ENCODE data around the gene SERGEF.

The SERGEF gene

DNA sequence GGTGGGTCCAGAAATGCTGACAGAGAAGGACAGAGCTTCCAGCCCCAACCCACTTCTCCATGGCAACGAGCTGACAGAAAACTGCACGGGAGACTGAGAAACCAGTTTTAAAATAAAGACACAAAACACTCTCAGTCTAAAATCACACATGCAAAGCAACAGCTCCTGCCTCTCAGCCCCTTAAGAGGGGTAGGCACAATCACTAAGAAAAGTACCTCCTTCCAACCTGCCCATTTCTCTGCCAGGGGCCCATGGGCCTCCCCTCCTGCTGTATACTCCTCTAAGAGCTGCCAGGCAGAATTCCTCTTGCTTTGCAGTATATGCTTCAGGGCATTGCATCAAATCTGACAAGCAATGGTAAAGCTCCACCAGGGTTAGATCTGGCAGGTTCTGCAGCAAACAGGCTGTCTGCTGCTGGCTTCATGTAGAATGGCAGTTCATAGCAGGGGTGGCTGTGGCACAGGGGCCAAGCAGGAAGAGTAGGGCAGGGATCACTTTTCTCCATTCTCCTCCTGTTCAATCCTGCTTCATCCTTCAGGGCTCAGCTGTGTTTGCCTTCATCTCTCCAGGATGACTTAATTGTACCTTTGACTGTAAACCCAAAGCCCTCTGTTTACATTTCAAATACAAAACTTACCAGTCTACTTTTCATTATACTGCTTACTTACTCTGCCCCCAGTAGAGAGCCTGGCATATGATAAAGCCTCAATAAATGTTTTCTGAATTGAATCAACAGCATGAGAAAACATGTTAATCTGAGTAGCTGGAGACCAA lies 200.6 kb downstream of the SERGEF start:
- DNase-seq (ENCODE audit: low spot score): no peak

DNA sequence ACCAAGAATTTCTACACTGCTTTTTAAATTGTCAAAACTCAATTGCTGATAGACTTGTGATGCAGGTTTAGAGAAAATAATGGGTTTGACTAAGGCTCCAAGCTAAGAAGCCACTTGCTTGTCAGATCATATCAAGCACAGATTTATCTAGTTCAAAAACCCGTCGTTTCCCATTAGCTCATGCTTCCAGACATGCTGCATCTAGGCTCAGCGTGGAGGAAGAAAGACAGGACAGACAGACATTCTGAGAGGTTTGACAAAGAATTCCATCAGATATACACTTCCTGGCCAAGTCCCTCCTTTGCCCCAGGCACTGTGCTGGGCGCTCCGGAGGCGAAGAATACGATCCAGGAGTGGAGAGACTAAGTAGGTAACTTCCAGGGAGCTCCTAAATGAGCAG lies 201.5 kb downstream of the SERGEF start:
- DNase-seq (ENCODE audit: low spot score): no peak

DNA sequence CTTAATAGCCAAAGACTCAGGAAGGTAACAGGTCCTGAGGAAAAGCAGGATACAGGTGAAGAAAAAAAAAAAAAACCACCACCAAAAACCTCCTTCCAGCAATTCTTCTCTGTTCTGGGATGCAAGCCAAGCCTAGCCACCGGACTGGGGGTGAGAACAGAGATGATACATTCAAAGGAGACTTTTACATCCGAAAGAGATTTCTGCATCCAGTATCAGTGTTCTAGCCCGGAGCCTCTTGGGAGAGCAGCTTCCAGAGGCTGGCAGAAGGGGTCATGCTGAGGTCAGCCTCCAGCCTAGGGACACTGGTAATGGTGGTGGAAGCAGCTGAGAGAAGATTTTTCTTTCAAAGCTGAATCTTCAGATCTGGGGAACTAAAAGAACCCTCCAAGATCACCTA lies 202.1 kb downstream of the SERGEF start:
- peak; percentile 91 for DNase-seq (ENCODE audit: low spot score)

DNA sequence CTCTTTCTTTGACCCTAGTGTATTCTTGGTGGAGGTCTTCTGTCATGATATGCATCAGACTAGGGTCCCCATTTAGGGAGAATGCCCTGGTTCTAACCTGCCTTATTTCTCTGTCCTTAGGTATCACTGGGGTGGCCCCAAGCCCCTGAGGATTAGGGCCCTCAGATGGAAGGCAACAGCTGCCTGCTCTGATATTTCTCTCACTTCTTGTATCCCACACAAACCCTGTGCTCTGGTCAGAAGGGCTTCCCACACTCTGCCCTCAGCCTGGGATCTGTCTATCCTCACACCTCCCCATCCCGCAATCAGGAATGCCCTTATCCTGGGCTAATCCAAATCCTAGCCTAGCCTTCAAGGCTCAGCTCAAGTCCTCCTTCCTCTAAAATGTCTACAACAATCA lies 202.8 kb downstream of the SERGEF start:
- DNase-seq (ENCODE audit: low spot score): no peak

DNA sequence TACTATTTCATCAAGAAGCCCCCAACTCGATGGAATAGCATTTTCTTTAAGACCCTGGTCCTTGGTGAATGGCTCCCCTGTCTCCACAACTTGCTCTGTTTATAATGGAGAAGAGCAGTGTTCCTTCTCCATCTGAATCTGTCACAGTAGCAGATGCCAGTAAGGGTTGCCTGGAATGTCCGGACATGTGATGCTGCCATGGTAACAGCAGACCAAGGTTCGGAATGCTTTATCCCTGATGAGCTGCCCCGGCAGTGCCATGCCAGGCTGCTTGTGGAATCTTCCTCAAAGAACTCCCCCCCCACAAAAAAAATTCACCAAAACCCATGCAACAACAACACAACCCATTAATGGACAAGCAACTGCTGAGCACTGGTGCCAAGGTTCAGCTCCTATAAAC lies 205.8 kb downstream of the SERGEF start:
- no peak for DNase-seq (ENCODE audit: low spot score)

DNA sequence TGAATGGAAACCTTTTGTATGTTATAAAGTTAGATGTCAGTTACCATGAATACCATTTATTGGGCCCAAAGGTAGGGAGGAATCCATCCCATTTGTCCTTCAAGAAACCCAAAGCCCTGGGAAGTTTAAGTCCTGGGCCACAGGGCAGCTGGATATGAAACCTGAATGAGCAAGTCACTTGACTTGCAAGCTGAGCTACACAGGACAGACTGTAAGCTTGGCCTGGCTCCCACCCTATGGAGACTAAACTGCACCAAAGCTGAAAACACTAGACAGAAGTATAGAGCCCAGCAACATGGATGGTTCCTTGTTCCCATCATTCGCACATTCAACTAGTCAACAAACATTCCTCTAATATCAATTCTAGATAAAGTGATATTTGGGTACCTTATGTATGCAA lies 207.0 kb downstream of the SERGEF start:
- no peak for DNase-seq (ENCODE audit: low spot score)

DNA sequence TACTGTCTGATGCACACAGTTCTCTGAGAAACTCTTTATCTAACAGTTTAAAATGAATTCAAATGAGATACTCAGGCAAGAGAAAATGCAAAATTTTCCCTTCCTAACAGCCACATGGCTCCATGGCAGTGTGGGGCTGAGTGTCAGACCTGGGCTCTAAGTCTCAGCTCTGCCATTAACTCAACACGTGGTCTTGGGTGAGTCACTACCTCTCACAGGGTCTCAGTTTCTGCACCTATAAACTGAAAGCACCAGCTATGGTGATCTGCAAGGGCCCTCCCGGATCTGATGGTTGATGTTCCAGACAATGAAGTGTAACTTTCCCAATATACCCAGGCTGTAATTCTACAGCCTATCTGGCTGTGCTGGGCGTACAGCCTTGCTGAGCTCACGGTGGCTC lies 207.8 kb downstream of the SERGEF start:
- no peak for DNase-seq (ENCODE audit: low spot score)

DNA sequence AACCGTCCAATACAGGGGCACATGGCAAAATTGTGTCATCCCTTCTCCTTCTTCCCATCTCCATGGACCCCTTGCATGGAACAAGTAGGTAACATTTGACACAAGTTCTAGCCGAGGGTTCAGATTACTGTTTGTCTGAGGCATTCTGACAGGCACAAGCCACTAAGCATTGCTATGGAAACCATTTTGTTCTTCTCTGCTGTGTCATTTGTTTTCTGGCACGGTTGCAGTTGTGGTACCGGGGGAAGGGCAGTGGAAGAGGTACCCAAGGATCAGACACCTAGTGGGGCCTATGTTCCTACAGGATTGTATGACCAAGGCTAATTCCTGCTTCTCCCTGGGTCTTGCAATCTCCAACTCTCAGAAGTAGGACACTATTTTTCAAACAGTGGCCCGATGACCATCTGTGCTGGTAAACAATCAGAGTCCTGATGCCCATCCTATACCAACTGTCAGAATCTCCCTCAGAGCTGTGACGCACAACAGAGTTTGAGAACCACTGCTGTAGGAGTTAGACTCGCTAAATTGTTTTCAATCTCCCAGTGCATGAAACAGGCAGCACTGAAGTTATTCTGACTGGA lies 209.0 kb downstream of the SERGEF start:
- no peak for DNase-seq (ENCODE audit: low spot score)

DNA sequence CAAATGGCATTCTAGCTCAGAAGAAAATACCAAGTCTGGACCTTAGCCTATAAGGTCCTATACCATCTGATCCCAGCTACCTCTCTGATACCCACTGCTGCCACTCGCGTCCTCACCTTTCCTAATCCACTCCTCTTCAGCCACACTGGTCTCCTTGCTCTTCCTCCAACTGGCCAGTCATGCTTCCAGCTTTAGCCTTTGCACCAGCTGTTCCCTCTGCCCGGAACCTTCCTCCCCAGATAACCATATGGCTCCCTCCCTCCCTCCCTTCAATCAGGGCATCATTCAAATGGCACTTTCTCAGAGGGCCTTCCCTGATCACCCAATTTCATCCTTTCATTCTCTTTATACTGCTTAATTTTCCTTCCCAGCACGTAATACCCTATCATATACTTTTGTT lies 210.4 kb downstream of the SERGEF start:
- no peak for DNase-seq (ENCODE audit: low spot score)

DNA sequence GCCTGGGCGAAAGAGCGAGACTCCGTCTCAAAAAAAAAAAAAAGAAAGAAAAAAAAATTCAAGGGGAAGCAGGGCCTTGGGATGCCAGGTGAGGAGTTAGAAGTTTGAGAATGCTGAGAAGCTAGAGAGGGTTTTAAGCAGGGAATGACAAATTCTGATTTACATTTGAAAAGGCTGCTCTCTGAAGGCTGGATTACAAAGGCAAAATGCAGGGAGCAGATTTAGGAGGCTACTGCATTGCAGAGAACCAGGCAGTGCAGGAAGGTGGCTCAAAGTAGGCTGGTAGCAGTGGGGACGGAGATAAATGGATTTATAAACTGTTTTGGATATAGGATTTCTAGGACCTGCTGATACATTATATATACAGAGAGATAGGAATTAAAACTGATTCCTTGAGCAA lies 211.7 kb downstream of the SERGEF start:
- no peak for DNase-seq (ENCODE audit: low spot score)

DNA sequence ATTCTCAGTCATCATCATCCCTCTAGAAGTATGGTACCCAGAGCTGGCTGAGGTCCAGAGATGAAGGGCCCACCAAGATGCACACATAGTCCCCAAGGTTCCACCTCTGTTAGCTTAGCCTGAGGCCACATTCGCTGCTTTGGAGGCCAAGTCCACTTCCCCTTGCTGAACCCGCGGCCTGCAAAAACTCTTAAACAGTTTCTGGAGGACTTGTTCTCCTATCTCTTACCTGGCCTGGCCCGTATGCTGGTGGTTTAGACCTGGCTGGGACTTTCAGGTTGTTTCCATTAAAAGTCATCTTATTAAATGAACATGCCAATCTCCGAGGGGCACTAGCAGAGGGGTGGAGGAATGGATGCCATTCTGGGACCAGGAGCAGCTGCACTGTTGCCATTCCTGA lies 213.7 kb downstream of the SERGEF start:
- no peak for DNase-seq (ENCODE audit: low spot score)

DNA sequence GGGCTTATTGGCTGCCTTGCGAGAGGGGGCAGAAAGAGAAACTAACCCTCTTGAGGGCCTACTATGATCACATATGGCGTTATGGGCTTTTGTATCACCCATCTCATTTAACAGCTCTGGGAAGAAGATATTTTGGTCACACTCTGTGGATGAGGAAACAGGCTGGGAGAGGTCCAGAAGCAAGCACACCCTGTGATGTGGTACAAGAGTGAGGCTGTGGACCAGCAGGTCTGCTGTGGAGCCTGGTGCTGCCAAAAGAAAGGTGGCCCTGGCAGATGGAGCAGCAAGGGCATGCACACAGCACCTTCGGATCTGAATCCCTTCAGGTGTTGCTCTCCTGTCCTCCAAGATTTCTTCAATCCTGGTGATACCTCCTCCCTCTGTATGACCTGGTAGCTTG lies 214.1 kb downstream of the SERGEF start:
- DNase-seq (ENCODE audit: low spot score): no peak

DNA sequence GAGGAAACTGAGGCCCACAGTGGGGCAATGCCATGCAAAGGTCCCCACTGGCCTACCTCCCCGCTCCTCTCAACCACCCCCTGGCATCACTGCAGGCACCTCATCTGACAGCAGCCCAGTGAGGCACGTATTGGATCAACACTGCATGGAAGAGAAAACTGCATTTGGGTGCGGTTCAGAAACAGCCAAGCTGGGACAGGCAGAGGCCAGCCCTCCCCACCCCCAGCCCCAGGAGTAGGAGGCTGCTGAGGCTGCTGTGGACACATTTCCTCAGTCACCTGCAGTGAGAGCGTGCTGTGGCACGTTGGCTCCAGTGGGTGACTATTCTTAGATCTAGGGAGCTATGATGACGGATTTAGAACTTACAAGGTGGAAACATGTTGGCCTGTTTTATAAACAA lies 214.6 kb downstream of the SERGEF start:
- no peak for DNase-seq (ENCODE audit: low spot score)

DNA sequence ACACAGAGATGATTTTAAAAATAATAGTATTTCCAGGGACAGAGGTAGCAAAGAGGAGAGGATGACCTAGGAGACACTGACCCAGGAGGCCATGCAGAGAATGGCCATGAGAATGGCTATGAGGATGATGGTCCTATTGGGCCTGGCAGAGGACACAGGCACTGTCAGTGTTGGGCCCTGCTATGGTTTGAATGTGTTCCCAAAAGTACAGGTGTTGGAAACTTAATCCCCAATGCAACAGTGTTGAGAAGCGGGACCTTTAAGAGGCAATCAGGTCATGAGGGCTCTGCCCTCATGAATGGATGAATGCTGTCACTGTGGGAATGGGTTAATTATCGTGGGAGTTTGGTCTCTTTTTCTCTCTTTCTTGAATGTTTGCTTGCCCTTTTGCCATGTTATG lies 216.7 kb downstream of the SERGEF start:
- no peak for DNase-seq (ENCODE audit: low spot score)

DNA sequence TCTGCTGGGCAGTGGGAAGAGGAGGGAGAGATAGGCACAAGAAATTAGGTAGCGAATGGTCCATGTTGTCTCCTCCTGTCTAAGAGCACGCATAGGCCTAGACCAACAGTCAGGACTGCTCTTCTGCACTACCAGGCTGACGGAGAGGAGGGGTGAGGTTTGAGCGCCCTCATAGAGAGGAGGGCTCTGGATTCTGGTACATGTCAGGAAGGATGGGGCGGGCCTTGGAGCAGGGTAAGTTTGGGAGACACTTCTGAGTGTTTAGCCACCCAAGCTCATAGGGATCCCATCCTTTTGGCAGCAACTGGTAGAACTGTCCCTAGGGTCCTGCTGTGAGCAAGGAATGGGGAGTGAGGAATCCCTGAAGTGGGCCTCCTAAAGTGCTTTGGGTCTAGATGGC lies 217.9 kb downstream of the SERGEF start:
- no peak for DNase-seq (ENCODE audit: low spot score)

DNA sequence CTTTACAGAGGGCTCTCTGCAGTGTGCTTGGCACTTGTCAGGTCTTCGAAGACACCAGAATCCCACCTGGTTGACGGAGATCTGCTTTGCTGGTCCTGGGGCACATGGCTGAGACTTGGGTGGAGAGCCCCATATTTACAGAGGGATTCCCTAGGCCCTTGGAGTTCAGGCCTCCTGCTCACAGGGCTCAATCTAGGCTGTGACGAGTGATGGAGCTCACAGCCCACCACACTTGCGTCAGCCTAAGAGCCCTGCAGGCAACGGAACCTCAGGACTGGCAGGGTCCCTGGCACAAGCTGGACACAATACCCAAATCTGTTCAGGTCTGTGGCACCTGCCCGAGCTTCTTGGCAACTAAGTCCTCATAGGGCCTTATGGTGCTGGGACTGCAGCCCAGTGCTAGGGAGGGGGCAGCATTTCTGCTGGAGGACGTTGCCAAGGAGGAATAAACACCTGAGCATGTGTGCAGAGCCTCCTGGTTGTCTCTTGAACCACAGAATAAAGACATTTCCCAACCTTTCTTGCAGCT lies 219.1 kb downstream of the SERGEF start:
- DNase-seq (ENCODE audit: low spot score): no peak

DNA sequence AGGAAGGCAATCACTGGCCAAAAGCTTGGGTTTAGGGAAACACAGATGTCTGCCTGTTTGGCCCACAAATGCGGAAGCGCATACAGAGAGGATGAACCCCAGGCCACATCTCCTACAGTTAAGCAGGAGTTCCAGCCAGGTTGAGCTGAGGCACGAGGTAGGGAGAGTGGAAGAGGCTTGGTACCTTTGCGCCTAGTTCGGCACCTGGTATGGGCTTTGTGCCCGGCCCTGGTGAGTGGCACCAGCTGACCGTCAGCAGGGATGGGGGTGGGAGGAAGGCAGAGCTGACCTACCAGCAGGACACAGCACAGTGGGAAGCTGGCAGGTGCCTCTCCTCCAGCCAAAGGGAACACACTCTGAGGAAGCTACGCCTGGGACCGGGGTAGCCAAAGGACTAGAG lies 220.7 kb downstream of the SERGEF start:
- no peak for DNase-seq (ENCODE audit: low spot score)

DNA sequence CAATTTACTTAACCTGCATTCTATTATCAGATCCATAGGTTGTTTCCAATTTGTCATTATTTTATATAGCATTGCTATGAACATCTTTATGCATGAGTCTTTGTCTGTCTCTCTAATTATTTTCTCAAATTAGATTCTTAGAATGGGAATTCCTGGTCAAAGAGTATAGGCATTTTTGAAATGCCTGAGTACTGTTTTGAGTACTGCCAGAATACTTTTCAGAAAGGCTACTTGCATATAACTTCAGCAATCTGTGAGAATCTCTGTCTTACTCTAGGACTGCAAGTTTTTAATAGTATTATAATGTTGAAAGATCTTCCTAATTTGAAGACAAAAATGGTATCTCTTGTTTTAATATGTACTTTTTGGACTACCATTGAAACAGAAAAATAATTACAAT lies 221.7 kb downstream of the SERGEF start:
- no peak for DNase-seq (ENCODE audit: low spot score)

DNA sequence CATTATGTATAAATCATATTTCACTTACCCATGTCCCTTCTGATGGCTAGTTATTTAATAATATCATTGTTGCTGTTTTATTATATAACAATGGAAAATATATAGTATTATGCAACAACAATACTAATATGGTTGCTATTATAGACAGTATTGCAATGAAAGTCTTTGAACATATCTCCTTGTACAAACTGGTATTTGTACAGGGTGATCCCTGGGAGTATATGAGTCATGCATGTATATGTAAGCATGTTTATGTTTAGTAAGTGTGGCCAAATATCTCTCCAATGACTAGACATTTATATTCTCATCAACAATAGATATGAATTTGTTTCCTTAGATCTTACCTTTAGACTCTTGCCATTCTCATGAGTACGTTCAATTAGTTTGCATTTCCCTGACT lies 222.4 kb downstream of the SERGEF start:
- DNase-seq (ENCODE audit: low spot score): no peak

DNA sequence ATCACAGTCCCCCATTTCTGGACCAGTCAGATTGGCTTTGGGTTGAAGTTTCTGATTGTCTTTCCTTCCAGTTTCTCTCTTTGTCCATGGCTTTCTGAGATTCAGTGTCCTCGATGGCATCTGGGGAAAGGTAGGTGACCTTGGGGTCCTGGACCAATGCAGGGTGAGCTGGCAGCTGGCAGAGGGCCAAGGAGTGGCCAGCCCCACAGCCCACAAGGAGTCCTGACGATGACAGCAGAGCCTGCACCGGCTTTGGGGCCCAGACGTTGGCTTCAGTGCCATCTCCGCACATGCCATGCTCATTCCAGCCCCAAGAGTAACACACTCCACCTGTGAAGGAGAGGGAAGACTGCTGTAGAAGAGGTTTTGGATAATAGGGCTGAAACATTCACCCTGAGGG lies 224.8 kb downstream of the SERGEF start:
- DNase-seq (ENCODE audit: low spot score): no peak

DNA sequence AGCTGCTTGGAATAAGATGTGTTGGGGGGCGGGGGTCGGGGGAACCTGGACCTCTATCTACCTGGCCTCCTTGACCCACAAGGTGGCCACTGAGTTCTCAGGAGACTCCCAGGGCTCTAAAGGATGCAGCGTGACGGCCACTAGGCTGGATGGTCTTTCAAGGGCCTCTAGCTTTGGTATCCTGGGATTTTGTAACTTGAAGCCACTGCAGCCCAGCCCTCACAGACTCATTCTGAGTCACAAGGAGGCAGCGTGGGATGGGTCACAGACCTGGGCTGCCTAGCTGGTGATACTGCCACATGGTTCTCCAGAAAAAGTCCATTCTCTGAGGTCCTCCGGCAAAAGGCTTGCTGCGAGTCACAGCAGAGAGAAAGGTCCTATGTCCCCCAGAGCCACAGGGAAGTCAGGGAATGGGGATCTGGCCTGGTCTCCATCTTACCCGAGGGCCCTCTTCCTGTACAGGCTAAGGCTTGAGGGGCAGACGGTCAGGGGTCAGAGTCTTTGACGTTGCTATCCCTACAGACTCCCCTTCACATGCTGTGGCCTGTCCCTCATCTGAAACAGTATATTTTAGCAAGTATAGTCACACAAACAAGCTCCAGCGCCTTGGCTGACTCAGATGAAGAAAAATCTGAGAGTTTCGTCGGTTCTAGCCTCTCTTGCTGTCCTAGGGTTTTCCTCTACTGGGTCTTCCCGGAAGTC lies 225.9 kb downstream of the SERGEF start:
- DNase-seq (ENCODE audit: low spot score): no peak

DNA sequence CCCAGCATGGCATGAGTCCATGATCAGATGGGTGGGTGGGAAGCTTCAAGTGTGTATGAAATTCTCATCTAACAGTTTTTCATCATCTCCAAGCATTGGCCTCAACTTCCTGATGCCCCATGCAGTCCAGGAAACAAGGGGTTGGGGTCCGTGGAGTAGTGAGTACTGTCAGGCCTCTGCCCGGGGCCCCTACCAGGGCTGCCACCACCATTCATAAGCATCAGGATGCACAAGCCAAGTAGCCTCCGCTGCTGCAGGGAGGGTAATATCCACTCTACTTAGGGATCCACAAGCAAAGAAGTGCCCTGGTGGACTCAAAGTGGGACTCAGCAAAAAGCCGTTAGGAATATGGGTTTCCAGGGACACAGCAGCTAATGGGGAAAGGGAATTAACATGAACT lies 229.0 kb downstream of the SERGEF start:
- DNase-seq (ENCODE audit: low spot score): no peak

DNA sequence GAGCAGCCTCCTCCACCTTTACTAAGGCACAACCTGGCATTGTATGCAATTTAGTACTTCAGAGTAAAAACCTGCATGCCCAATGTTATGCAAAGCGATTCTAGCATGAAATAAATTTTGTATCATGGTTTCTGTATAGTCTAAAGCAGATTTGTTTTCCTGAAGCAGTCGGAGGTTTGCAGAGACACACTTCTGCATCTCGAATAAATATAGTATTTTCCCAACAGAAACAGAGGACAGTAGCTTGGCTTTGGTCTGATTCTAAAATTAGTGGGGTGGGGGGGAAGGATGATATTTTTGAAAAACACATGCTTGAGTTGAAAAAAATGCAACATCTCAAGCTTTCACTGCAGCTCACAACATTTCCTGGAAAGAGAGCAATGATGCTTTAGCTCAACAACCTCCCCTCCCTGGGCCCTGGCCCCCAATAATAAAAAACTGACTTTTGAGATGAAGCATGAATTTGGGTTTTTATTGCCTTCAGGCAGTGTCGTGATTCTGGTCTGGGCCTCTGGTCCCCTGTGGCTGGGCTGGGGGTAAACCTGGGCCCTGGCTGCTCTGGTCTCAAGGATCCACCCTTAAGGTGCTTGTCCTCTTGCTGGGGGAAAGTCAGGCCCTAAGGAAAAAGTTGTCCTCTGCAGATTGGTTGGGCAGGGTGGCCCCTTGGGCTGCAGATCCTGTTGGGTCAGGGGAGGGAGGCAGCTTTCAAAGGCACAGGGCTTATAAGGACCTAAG lies 230.1 kb downstream of the SERGEF start:
- DNase-seq (ENCODE audit: low spot score): no peak

Data from COLO829 (cell line).